GM21360 (cell line): Measurements from ENCODE around the gene ANKRD11.

ENCODE experiments used
- ATAC-seq: cut with Tn5 transposase; IDR thresholded peaks from one replicate; pipeline ENCODE4 v1.9.1; 2021; ENCODE audit warnings: mild to moderate bottlenecking, moderate library complexity; ENCODE audit not compliant: unreplicated experiment

The ANKRD11 gene

GRCh38 chr16:89490439-89491237, at the start of gene ANKRD11:
TSS of gene ANKRD11 (minus strand) at chr16:89490561. CDS start at chr16:89317019, 173,542 bp downstream.
- peak; percentile 78 for ATAC-seq

GRCh38 chr16:89538286-89538685, 47.9 kb upstream of the ANKRD11 start:
- ATAC-seq = no peak

- ATAC-seq = no peak
Measured at GRCh38 chr16:89537549-89537925, 47.2 kb upstream of the ANKRD11 start.

GRCh38 chr16:89536886-89537548, 46.7 kb upstream of the ANKRD11 start:
- no peak for ATAC-seq

- no peak for ATAC-seq
Measured at GRCh38 chr16:89536371-89536770, 46.0 kb upstream of the ANKRD11 start.

GRCh38 chr16:89534252-89534756, 43.9 kb upstream of the ANKRD11 start:
- ATAC-seq = no peak

GRCh38 chr16:89531821-89532526, 41.6 kb upstream of the ANKRD11 start:
- no peak for ATAC-seq

GRCh38 chr16:89530401-89531381, 40.3 kb upstream of the ANKRD11 start:
- ATAC-seq = no peak

- no peak for ATAC-seq
Measured at GRCh38 chr16:89529097-89529496, 38.7 kb upstream of the ANKRD11 start.

- ATAC-seq = no peak
Measured at GRCh38 chr16:89525146-89525913, 35.0 kb upstream of the ANKRD11 start.

GRCh38 chr16:89523680-89524344, 33.5 kb upstream of the ANKRD11 start:
- ATAC-seq = no peak

GRCh38 chr16:89522287-89522686, 31.9 kb upstream of the ANKRD11 start:
- ATAC-seq = no peak

- no peak for ATAC-seq
Measured at GRCh38 chr16:89519881-89520280, 29.5 kb upstream of the ANKRD11 start.

- ATAC-seq = no peak
Measured at GRCh38 chr16:89517128-89517527, 26.8 kb upstream of the ANKRD11 start.

GRCh38 chr16:89512453-89512852, 22.1 kb upstream of the ANKRD11 start:
- ATAC-seq = no peak

- no peak for ATAC-seq
Measured at GRCh38 chr16:89511374-89511773, 21.0 kb upstream of the ANKRD11 start.

- ATAC-seq = no peak
Measured at GRCh38 chr16:89510526-89510925, 20.2 kb upstream of the ANKRD11 start.

GRCh38 chr16:89507834-89508590, 17.7 kb upstream of the ANKRD11 start, which contains the start of gene SPG7:
TSS of gene SPG7 (plus strand) at chr16:89508403. CDS start at chr16:89508418, 15 bp downstream.
- ATAC-seq = peak; percentile 58
